Neuronal stem cell (in vitro differentiated cells): ENCODE data around the gene BABAM2.

Experiments
- DNase-seq: peaks from one replicate; pipeline ENCODE4 v3.0.0-alpha.2; 2013; ENCODE audit warnings: low spot score
- H2AFZ ChIP-seq: one replicate; pipeline ENCODE4 v1.6.1; 2013; ENCODE audit warnings: mild to moderate bottlenecking, low read length, inconsistent platforms
- H2AK5ac ChIP-seq: 2 replicates; pipeline ENCODE4 v1.6.1; 2013; ENCODE audit warnings: low read depth, mild to moderate bottlenecking, inconsistent platforms, low read length, moderate library complexity, mixed read lengths
- H2BK120ac ChIP-seq: 2 replicates; pipeline ENCODE4 v1.6.1; 2013; ENCODE audit warnings: low read depth, mild to moderate bottlenecking, inconsistent platforms, low read length, moderate library complexity, mixed read lengths
- H2BK12ac ChIP-seq: one replicate; pipeline ENCODE4 v1.6.1; 2013; ENCODE audit warnings: low read length, inconsistent platforms
- H2BK15ac ChIP-seq: 2 replicates; pipeline ENCODE4 v1.6.1; 2013; ENCODE audit warnings: mild to moderate bottlenecking, low read length, inconsistent platforms, mixed read lengths
- H2BK5ac ChIP-seq: one replicate; pipeline ENCODE4 v1.6.1; 2013; ENCODE audit warnings: inconsistent platforms, mild to moderate bottlenecking, low read length, moderate library complexity
- H3K14ac ChIP-seq: one replicate; pipeline ENCODE4 v1.6.1; 2013; ENCODE audit warnings: low read length, inconsistent platforms
- H3K18ac ChIP-seq: 2 replicates; pipeline ENCODE4 v1.6.1; 2013; ENCODE audit warnings: low read length, inconsistent platforms
- H3K23ac ChIP-seq: 2 replicates; pipeline ENCODE4 v1.6.1; 2013; ENCODE audit warnings: low read depth, mild to moderate bottlenecking, mixed read lengths, low read length, inconsistent platforms; ENCODE audit not compliant: poor library complexity
- H3K27ac ChIP-seq: replicated peaks from 3 replicates; pipeline ENCODE4 v1.5.1; 2013; ENCODE audit warnings: low read length, inconsistent platforms
- H3K27me3 ChIP-seq, 3 experiments: 2 replicates each; pipeline ENCODE4 v1.6.1; 2013; ENCODE audit warnings: low read length in 3 of 3, mild to moderate bottlenecking in 2 of 3, inconsistent platforms in 1 of 3, low read depth in 1 of 3, mixed read lengths in 1 of 3, moderate library complexity in 1 of 3; ENCODE audit not compliant: control insufficient read depth in 3 of 3, insufficient read depth in 3 of 3
- H3K36me3 ChIP-seq, 2 donors: replicated peaks in 1 of 2; 2 replicates each; pipeline ENCODE4 v1.6.1; 2013; ENCODE audit warnings: low read length in 2 of 2; ENCODE audit not compliant: control insufficient read depth in 2 of 2, insufficient read depth in 2 of 2
- H3K4ac ChIP-seq: 2 replicates; pipeline ENCODE4 v1.6.1; 2013; ENCODE audit warnings: inconsistent platforms, mild to moderate bottlenecking, low read length, moderate library complexity
- H3K4me1 ChIP-seq, 2 donors: 1 replicate in 1 of 2; 2 replicates in 1 of 2; pipeline ENCODE4 v1.6.1; 2013; ENCODE audit warnings: low read length in 2 of 2, low read depth in 1 of 2; ENCODE audit not compliant: control insufficient read depth in 2 of 2, insufficient read depth in 1 of 2
- H3K4me2 ChIP-seq: one replicate; pipeline ENCODE4 v1.6.1; 2013; ENCODE audit warnings: mild to moderate bottlenecking, low read length, inconsistent platforms; ENCODE audit not compliant: insufficient read depth, poor library complexity, severe bottlenecking
- H3K4me3 ChIP-seq, 2 donors: 2 replicates each; pipeline ENCODE4 v1.5.1; 2013; ENCODE audit warnings: low read length in 2 of 2, mild to moderate bottlenecking in 2 of 2, inconsistent platforms in 1 of 2, moderate library complexity in 1 of 2
- H3K79me1 ChIP-seq: one replicate; pipeline ENCODE4 v1.6.1; 2013; ENCODE audit warnings: low read depth, mild to moderate bottlenecking, inconsistent platforms, low read length, moderate library complexity
- H3K9ac ChIP-seq: one replicate; pipeline ENCODE4 v1.6.1; 2013; ENCODE audit warnings: mild to moderate bottlenecking, low read depth, low read length, inconsistent platforms; ENCODE audit not compliant: poor library complexity
- H3K9me3 ChIP-seq, 2 donors: replicated peaks in 1 of 2; 2 replicates each; pipeline versions ENCODE3 to v1.6.1; 2013; ENCODE audit warnings: low read length in 2 of 2, mild to moderate bottlenecking in 2 of 2, inconsistent platforms in 1 of 2, low read depth in 1 of 2, mixed read lengths in 1 of 2, moderate library complexity in 1 of 2; ENCODE audit not compliant: control insufficient read depth in 2 of 2, insufficient read depth in 1 of 2
- H4K8ac ChIP-seq: one replicate; pipeline ENCODE4 v1.6.1; 2013; ENCODE audit warnings: low read depth, mild to moderate bottlenecking, inconsistent platforms, low read length, moderate library complexity
- H4K91ac ChIP-seq: one replicate; pipeline ENCODE4 v1.6.1; 2013; ENCODE audit warnings: low read length, low read depth, mild to moderate bottlenecking, inconsistent platforms; ENCODE audit not compliant: poor library complexity
- WGBS, 2 donors: extraction: QIAGEN DNeasy Blood & Tissue Kit; methylation state at CpG; one replicate each; pipeline ENCODE4 v1.1.7; 2013; ENCODE audit warnings: missing lambda C conversion rate in 2 of 2, mixed read lengths in 1 of 2; ENCODE audit not compliant: insufficient read length in 2 of 2, insufficient replicate concordance in 1 of 2; ENCODE audit errors: extremely low coverage in 2 of 2; 5-methylcytosine and 5-hydroxymethylcytosine counted together

Gene BABAM2

GRCh38 chr2:28335666-28336065 lies 445.1 kb downstream of the BABAM2 start:
- no peak for DNase-seq
- Histone ChIP-seq H2BK120ac (no peak overlapping the region), H3K23ac (no peak overlapping the region), H4K91ac (no peak overlapping the region), H3K79me1 (peaks cover 3% of the 10 kb centered on the region), H3K9me3 (peaks cover 0 to 4% of the 10 kb centered on the region in 2 donors), H3K14ac (no peak overlapping the region), H2BK12ac (no peak overlapping the region), H3K27ac (no peak overlapping the region), H2BK15ac (no peak overlapping the region), H3K27me3 (no peaks in the 10 kb centered on the region), H3K4me3 (no peak overlapping the region), H3K36me3 (peaks cover 2 to 5% of the 10 kb centered on the region in 2 donors), H3K4me2 (no peak overlapping the region), H4K8ac (no peak overlapping the region), H2AFZ (no peak overlapping the region), H2BK5ac (no peak overlapping the region), H3K18ac (peak overlapping the region; percentile 24), H3K9ac (no peak overlapping the region), H2AK5ac (no peak overlapping the region), H3K4ac (no peak overlapping the region), H3K4me1 (peaks cover 19% of the 10 kb centered on the region in 2 donors)
- no CpG with 5 or more reads among the region's 6 CpGs for WGBS, 2 donors

GRCh38 chr2:28336264-28336980 lies 445.9 kb downstream of the BABAM2 start:
- peaks cover 20 to 21% of the 10 kb centered on the region in 2 donors for H3K4me1 ChIP-seq
- peak overlapping the region; percentile 76 for H2BK12ac ChIP-seq
- no peak overlapping the region for H3K4me3 ChIP-seq
- H3K27ac ChIP-seq, result no peak overlapping the region
- WGBS, 2 donors, result no CpG with 5 or more reads among the region's 13 CpGs
- H3K18ac ChIP-seq, result peak overlapping the region; percentile 58
- DNase-seq, result no peak
- peak overlapping the region; percentile 18 for H3K9ac ChIP-seq
- no peak overlapping the region for H3K4ac ChIP-seq
- peak overlapping the region; percentile 85 for H2AK5ac ChIP-seq
- no peak overlapping the region for H3K4me2 ChIP-seq
- no peak overlapping the region for H2AFZ ChIP-seq
- H2BK15ac ChIP-seq, result peak overlapping the region; percentile 64
- no peak overlapping the region for H4K91ac ChIP-seq
- peak overlapping the region; percentile 9 for H4K8ac ChIP-seq
- H3K27me3 ChIP-seq, result no peaks in the 10 kb centered on the region
- H2BK5ac ChIP-seq, result peak overlapping the region; percentile 10
- no peak overlapping the region for H2BK120ac ChIP-seq
- peaks cover 2 to 5% of the 10 kb centered on the region in 2 donors for H3K36me3 ChIP-seq
- H3K79me1 ChIP-seq, result peaks cover 3% of the 10 kb centered on the region
- H3K23ac ChIP-seq, result no peak overlapping the region
- peaks cover 0 to 4% of the 10 kb centered on the region in 2 donors for H3K9me3 ChIP-seq
- H3K14ac ChIP-seq, result no peak overlapping the region

DNA sequence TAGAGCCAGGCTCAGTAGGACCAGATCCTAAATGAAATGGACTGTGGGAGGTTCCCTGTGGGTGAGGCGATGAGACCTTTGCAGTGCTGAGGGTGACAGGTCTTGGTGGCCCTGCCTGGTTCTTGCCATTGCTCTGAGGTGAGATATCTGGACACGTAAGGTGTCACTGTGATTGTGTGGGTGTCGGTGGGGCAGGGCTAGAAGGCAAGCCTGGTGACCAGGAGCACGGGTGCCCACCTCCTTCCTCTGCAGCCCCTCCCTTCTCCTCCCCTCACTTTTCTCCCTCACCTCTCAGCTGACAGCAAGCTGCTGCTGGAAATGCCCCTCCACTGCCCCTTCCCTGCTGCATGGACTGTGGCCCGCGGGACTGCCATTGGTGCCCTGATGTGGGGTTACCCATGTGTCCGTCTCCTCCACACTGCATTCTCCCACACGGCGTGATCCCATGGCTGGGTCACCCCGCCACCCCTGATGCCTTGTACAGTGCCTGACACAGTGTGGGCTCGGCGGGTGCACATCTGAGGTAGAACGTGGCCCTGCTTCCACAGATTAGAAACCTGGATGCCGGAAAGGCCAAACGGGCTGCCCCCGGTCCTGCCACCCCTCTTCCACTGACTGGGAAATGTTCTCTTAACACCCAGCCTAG lies 446.6 kb downstream of the BABAM2 start:
- H2AK5ac ChIP-seq, result peak overlapping the region; percentile 85
- peaks cover 2 to 5% of the 10 kb centered on the region in 2 donors for H3K36me3 ChIP-seq
- H3K4ac ChIP-seq, result no peak overlapping the region
- no peaks in the 10 kb centered on the region for H3K27me3 ChIP-seq
- H3K27ac ChIP-seq, result no peak overlapping the region
- peak overlapping the region; percentile 10 for H2BK5ac ChIP-seq
- H3K18ac ChIP-seq, result peak overlapping the region; percentile 79
- peak overlapping the region; percentile 9 for H4K8ac ChIP-seq
- peak overlapping the region; percentile 47 for H2BK12ac ChIP-seq
- WGBS, 2 donors, result no CpG with 5 or more reads among the region's 16 CpGs
- peak overlapping the region; percentile 64 for H2BK15ac ChIP-seq
- H3K79me1 ChIP-seq, result peaks cover 3% of the 10 kb centered on the region
- peak overlapping the region; percentile 3 for H3K23ac ChIP-seq
- peak overlapping the region; percentile 39 for H3K14ac ChIP-seq
- DNase-seq, result no peak
- H3K4me3 ChIP-seq, result no peak overlapping the region
- H3K9me3 ChIP-seq, result peaks cover 0 to 4% of the 10 kb centered on the region in 2 donors
- H4K91ac ChIP-seq, result no peak overlapping the region
- peak overlapping the region; percentile 13 for H2BK120ac ChIP-seq
- peaks cover 21 to 22% of the 10 kb centered on the region in 2 donors for H3K4me1 ChIP-seq
- no peak overlapping the region for H3K4me2 ChIP-seq
- H2AFZ ChIP-seq, result no peak overlapping the region
- H3K9ac ChIP-seq, result no peak overlapping the region
